GM21390 (cell line): ENCODE measurements around the gene AP1G1.
"Not testable (repeated sequence)": the region's sequence is repeated elsewhere in the genome, so short reads cannot be mapped to it uniquely, and the experiment has no call there.

Source experiments
- ATAC-seq: cut with Tn5 transposase; IDR thresholded peaks from one replicate; pipeline ENCODE4 v1.9.1; 2021; ENCODE audit not compliant: unreplicated experiment

AP1G1 gene

GRCh38 chr16:71707199-71707598, 101.4 kb downstream of the AP1G1 start:
- ATAC-seq = no peak

GRCh38 chr16:71706046-71706445, 102.6 kb downstream of the AP1G1 start:
- no peak for ATAC-seq

- no peak for ATAC-seq
These were observed 105.3 kb downstream of the AP1G1 start for GRCh38 chr16:71703333-71703732.

GRCh38 chr16:71700831-71701230, 107.8 kb downstream of the AP1G1 start:
- no peak for ATAC-seq

- ATAC-seq = no peak
These were observed 110.1 kb downstream of the AP1G1 start for GRCh38 chr16:71698491-71698890.

- ATAC-seq = no peak
These were observed 115.5 kb downstream of the AP1G1 start for GRCh38 chr16:71693164-71693563.

- ATAC-seq = no peak
These were observed 118.7 kb downstream of the AP1G1 start for GRCh38 chr16:71689901-71690300.

GRCh38 chr16:71687861-71688260, 120.8 kb downstream of the AP1G1 start:
- ATAC-seq = no peak

- ATAC-seq = not testable (repeated sequence)
These were observed 124.4 kb downstream of the AP1G1 start for GRCh38 chr16:71684280-71684679.

GRCh38 chr16:71681360-71681759, 127.3 kb downstream of the AP1G1 start:
- ATAC-seq = no peak
